ENCODE data around the gene UGT2A3.

The UGT2A3 gene

GRCh38 chr4:68905939-68906779 is 45.4 kb downstream of the UGT2A3 start:
- TF ChIP-seq CTCF (IDR thresholded peaks at IDR 0.05; ENCODE audit: extremely low read depth, insufficient read depth, missing control alignments): no peak
- in situ Hi-C loops (cut with MboI; ENCODE audit: low pct_unique_long_range_greater_than_20kb, low sequenced_read_pairs, unreplicated experiment): no loop called here
- DNase-seq (ENCODE audit: low spot score): no peak

DNA sequence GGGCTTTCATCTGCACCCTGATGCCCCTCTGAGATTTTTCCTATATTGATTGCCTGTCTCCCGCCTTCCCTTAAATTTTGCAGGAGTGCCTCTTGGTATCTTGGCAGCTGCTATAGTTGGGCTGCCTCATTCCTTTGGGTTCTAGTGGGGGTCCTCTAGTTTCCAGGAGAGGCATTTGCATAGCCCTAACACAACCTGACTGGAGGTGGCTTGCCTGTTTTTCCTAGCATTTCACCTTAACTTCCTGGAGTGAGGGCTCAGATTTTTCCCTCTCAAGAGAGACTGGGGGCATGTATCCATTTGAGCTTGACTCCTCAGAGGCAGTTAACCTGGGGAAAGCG is 46.0 kb downstream of the UGT2A3 start:
- no peak for TF ChIP-seq CTCF (IDR thresholded peaks at IDR 0.05; ENCODE audit: extremely low read depth, insufficient read depth, missing control alignments)
- in situ Hi-C loops (cut with MboI; ENCODE audit: low pct_unique_long_range_greater_than_20kb, low sequenced_read_pairs, unreplicated experiment): no loop called here
- DNase-seq (ENCODE audit: low spot score): no peak

DNA sequence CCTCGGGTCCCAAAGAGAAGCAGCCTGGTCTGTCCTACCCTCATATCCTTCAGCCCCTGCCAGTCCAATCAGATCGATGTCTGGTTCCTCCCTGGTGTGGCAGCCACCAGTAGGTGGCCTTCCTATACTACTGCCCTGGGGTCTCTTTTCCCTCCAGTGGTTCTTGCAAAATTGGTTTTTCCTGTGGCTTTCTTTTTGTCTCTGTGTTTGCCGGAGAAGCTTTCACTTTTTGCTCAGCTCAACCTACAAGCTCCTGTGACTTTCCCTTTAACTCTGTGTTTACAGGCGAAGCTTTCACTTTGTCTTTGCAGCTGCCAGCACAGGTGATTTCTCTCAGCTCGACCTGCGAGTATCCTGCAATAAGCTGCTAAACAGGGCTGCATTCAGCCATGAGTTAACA is 46.8 kb downstream of the UGT2A3 start:
- DNase-seq (ENCODE audit: low spot score): peak; percentile 6
- peak; percentile 23 for TF ChIP-seq CTCF (IDR thresholded peaks at IDR 0.05; ENCODE audit: extremely low read depth, insufficient read depth, missing control alignments)
- in situ Hi-C loops (cut with MboI; ENCODE audit: low pct_unique_long_range_greater_than_20kb, low sequenced_read_pairs, unreplicated experiment): no loop called here

- in situ Hi-C loops (cut with MboI; ENCODE audit: low pct_unique_long_range_greater_than_20kb, low sequenced_read_pairs, unreplicated experiment): no loop called here
- no peak for DNase-seq (ENCODE audit: low spot score)
- no peak for TF ChIP-seq CTCF (IDR thresholded peaks at IDR 0.05; ENCODE audit: extremely low read depth, insufficient read depth, missing control alignments)
Observed at GRCh38 chr4:68896749-68897148, 54.9 kb downstream of the UGT2A3 start.

- in situ Hi-C loops (cut with MboI; ENCODE audit: low pct_unique_long_range_greater_than_20kb, low sequenced_read_pairs, unreplicated experiment): no loop called here
- no peak for DNase-seq (ENCODE audit: low spot score)
- TF ChIP-seq CTCF (IDR thresholded peaks at IDR 0.05; ENCODE audit: extremely low read depth, insufficient read depth, missing control alignments): no peak
Observed at GRCh38 chr4:68895561-68896198, 55.9 kb downstream of the UGT2A3 start.

DNA sequence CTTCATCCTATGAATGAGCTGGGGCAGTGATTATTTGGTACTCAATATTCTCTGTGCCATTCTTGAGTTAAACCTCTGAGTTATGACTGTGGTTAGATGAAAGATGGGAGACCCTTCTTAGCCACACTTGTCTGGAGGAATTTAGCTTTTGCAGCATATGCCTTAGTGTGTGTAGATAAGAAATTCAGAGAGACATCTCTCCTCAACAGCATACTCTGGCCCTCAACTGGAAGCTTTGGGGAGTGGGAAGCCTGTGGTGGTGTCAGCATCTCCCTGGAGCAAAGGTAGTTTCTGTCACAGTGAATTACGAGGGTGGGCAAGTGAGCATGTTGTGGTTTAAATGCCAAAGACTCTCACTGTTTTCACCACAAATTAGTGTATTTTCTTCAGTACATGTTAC is 58.7 kb downstream of the UGT2A3 start:
- DNase-seq (ENCODE audit: low spot score): no peak
- no peak for TF ChIP-seq CTCF (IDR thresholded peaks at IDR 0.05; ENCODE audit: extremely low read depth, insufficient read depth, missing control alignments)
- in situ Hi-C loops (cut with MboI; ENCODE audit: low pct_unique_long_range_greater_than_20kb, low sequenced_read_pairs, unreplicated experiment): no loop called here

Data from GM13977 (cell line).